GM18511 (cell line): Measurements from ENCODE around the gene SRPX.

Experiments
- ATAC-seq: cut with Tn5 transposase; IDR thresholded peaks from one replicate; pipeline ENCODE4 v1.9.1; 2021; ENCODE audit warnings: mild to moderate bottlenecking, moderate library complexity; ENCODE audit not compliant: unreplicated experiment

SRPX gene

DNA sequence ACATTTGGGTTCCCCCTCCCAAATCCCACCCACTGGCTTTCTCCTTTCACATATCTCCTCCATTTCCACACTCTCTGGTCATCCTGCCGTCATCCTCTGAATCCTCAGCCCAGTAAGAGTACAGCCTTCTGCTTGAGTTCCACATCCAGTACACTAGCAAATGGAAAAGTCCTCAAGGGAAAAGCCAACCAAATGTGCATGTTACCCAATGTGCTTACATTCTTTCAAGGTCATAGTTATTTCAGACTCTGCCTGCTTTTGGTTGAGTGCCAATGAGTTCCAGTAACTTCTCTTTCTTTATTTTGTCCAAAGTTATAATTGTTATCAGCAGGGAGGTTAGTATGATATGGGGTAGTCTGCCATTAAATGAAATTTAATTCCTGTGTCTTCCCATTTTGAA, 78.1 kb downstream of the SRPX start:
- no peak for ATAC-seq

DNA sequence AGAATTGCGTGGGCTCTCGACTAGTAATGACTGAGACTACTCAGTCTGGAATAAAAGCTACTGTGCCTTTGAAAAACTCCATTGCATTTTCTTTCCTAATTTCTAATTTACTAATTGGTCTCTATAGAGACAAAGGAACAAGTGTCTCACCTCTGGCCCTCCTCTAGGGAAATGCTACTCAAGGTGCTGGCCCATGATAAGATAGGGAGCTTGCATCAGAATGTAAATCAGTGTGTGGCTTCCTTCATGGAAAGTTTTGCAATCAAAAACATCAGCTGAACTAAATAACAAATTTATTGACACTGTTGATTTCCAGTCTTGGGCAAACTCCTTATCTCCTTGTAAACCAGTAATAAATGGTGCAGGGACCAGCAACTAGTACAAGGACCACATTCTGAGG, 81.8 kb downstream of the SRPX start:
- no peak for ATAC-seq

DNA sequence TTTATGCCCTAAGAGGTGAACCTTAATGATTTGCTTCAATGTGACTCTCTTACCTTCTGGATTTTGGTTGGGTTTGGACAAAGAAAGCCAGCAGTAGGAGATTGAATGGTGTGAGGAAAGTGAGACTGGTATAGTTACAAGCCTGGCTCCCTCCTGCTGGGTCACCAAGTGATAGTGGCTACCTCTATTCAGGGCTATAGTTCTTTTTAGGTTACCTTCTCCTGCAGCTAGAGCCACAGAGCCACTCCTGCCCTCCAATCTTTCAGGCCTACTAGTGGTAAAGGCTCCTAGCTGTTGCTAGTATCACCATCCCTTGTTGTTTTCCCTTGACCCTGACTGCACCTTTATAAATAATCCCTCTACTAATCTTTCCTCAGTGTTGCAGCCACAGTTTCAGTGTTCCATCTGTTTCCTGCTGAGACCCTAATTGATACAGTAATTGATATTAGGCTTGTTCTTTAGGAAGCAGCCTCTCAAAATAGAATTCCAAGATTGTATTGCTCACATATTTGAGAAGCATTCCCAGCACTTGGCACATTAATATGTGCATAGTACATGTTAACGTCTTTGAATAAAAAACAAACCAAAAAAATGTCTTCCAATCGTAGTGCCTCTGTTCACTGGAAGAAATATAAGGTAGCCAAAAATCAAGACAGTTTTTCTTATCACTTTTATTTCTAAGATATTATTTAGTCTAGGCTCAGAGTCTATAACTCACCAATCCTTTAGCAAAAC, 82.3 kb downstream of the SRPX start:
- no peak for ATAC-seq

DNA sequence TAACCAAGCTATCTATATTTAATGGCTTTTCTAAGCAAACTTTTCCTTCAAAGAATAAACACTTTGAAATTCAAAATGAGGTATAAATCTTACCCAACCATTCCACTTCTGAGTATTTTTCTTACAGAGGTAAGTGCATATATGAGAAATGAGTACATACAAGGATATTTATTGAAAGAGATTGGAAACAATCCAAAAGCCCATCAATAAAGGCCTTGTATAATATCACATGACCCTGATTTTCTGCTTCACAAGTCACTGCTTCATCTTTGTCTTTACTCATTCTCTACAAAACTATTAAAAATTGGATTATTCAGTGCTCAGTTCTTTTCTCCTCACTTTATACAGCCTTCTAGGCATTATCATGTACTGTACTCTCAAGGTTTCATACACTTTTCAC, 91.3 kb downstream of the SRPX start:
- no peak for ATAC-seq

DNA sequence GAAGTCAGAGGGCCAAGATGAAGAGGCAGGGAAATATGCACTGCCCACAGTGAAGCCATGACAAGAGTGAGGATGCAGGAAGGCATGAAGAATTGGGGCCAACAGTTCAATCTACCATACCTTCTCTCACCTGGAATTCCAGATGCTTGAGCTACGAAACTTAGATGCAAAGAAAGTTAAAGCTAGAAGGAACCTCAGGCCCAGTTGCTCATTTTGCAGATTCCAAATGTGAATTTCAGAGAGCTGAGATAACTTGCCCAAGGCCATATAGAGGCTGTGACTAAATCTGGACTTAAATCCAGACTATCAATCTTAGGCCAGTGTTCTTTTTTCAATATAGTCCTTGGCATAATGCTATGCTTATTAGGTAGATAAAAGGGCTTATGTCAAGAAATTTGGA, 92.7 kb downstream of the SRPX start:
- no peak for ATAC-seq

DNA sequence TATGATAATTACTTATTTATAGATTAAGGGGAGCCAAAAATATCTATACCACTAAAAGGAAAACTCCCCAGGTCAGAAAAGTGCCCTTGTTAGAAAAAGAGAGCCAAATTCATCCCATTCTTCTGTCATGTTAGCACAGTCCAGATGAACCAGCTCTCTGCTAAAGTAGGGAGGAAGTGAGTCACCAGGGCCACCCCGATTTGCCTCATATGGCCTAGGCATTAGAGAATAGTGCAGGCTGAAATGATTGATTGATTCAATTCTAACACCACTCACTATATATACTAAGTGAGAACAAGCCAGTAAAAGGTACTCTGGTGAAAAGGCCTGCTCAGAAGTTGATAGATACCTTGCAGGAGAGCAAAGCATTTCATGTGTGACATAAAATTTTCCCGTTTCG, 94.5 kb downstream of the SRPX start:
- ATAC-seq, result no peak

DNA sequence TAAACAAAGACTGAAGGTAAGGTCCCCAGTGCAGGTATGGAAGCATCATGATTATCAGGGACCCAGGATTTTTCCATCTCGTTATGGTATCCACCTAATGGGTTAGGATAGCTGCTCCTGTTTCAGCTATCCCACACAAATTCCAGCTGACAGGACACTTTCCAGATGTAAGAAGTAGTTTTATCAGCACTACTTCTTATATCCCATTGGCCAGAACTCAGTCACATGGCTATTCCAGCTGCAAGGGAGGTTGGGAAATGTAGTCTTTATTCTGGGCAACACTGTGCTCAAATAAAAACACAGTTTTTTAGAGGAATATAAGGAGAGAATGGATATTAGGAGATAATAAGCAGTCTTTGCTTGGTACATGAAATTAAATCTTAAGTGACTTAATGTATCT, 96.7 kb downstream of the SRPX start:
- ATAC-seq, result no peak

DNA sequence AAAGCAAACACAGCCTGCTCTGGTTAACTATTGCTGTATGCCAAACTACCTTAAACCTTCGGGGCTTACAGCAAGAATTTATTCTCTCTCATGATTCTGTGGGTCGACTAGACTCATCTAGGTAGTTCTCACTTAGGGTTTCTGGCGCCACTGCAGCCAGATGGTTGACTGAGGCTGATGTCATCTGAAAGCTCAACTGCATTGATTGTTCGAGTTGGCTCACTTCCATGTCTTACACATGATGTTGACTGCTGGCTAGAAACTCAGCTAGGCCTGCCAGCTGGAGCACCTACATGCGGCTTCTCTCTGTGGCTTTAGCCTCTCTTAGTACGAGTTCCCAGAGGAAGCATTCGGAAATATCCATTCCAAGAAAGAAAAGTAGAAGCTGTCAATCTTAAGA, 103.2 kb downstream of the SRPX start:
- no peak for ATAC-seq

DNA sequence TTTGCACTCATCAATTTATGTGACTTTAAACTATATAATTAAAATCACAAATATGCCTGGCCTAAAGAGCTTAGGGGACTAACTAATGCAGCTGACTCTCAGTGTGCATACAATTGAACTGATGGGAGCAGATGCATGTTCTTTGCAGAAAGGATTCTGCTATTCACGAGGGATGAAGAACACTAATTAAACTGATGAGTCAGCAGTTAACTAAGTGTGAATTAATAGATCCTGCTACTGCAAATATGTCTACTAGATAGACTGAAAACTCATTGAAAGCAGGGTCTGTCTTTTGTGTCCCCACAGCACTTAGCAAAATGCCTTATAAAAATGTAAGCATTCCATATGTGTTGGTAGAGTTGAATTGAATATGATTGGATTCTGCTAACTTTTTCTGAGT, 104.0 kb downstream of the SRPX start:
- no peak for ATAC-seq

DNA sequence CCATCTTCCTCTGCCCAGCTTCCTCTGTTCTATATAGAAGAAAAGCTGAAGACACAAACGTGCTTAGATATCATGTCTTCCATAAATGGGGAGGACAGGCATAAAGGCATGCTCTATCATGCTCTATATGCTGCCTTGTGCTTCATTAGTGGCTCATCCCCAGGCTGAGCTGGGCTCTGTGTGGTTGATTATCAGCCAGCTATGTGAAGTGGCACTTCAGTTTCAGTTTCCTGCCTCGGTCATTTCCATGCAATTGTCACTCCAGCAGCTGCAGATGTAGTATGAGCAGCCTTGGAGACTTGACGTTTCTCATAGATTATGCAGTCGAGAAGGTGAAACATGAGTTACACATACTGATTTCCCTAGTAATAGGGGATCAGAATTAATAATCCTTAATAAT, 108.1 kb downstream of the SRPX start:
- peak; percentile 80 for ATAC-seq

DNA sequence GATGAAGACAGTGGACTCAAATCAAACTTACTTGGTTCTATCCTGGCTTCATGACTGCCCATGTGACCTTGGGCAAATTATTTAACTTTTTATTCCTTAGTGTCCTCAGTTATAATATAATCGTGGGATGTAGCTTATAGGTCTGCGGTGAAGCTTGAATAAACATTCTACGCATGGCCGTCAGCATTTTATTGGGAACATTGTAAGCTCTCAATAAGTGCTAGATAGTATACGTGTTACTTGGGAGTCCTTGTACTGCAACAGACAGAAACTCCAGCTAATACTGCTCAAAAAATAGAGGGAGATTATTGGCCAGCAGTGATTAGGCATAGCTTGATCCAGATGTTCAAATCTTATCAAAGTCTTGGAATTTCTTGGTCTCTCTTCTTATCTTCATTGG, 109.5 kb downstream of the SRPX start:
- ATAC-seq, result no peak

DNA sequence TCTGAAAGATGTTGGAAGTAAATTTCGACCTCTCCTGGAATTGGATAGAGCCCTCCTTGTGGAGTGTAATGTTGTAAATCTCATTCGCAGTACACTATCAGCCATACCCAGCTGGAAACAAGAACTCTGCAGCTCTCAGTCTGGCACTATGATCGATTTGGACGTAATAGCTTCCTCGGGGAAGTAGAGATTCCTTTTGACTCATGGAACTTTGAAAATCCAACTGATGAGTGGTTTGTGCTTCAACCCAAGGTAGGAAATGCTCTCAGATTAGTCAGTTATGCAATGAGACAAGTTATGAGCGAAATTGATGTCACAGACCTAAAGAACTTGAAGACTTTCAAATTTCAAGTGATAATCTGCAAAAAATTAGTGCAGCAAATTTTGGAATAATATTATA, 110.4 kb downstream of the SRPX start:
- ATAC-seq, result no peak

DNA sequence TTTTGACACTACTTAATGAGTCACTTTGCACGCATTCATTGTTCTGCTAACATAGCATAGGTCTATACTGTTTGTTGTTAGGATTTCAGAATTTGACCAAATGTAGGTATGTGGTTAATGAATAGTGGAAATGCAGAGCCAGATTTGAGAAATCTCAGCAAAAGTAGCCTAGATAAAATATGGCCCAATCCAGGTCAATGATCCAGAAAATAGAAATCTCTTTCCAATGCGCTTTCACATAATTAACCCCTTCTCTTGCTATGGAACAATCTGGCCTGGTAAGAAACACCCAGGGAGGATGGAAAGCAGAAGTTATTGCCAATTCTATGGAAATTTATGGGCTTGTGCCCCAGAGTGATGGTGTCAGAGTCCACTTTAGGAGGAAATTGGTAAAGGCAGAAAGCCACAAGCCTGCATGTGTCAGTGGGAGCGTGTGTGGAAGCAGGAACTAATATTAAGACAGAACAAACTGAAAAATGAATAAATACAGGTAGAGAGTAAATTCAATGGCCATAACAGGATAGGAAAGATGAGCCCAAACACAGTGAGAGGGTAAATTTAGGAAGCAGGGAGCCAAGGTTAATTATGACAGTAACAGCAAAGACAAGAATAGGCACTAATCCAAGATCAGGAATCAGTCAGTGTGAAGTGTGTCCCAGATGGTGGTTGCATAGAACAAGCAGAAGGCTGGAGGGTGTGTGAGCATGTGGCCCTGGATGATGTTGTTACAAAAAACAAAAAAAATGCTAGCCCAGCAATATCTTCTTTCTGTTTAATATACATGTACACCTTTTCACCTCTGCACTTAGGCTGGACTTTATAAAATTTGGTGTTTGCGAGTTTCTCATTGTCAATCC, 111.4 kb downstream of the SRPX start:
- ATAC-seq, result no peak

DNA sequence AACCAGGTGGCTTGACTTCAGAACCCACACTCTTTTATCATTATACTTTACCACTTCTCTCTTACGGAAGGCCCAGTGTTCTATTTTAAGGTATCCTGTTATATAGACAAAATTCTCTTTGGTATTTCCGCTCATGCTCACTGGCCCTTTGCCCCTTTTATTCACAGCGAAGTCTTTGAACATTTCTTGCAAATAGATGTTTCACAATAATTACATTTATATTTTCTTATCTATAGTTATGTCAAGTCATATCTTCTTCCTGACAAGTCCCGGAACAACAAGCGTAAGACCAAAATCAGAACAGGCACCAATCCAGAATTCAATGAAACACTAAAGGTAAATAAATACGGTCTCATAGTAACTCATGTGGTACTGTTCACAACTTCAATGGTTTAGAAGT, 112.3 kb downstream of the SRPX start:
- no peak for ATAC-seq

DNA sequence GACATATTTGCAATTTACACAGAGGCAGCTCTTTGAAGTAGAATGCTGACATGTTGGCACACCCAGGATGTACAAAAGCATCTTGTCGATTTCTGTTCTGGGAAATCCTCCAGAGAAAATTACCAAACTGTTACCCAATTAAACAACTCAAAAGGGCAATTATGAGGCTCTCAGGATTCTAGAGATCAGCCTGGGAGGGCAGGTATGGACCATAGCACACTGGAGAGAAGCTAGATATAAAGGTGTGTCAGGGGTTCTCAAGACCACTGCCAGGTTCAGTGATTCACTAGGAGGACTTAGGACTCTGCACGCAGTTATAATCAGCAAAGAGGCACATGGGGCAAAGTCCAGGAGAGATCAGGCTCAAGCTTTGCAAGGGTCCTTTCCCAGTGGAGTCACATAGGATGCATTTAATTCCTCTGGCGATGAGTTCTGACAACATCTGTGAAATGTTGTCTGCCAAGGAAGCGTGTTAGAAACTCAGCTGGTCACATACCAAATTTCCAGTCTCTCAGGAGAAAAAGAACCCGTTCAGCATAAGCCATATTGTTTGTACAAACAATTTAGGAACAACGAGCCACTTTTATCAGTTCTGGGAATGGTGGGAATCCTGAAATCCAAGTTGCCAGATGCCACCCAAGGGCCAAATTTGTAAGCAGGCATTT, 113.5 kb downstream of the SRPX start:
- ATAC-seq, result no peak

DNA sequence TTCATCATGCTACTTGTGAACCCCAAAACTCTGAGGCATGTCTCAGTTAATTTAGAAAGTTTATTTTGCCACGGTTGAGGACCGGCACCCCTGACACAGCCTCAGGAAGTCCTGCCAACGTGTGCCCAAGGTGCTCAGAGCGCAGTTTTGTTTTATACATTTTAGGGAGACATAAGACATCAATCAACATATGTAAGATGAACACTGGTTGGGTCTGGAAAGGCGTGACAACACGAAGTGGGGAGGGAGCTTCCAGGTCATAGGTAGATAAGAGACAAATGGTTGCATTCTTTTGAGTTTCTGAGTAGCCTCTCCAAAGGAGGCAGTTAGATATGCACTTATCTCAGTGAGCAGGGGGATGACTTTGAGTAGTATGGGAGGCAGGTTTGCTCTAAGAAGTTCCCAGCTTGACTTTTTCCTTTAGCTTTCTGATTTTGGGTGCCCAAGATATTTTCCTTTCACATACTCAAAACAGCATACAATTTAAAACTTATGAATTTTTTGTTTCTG, 115.4 kb downstream of the SRPX start:
- no peak for ATAC-seq

DNA sequence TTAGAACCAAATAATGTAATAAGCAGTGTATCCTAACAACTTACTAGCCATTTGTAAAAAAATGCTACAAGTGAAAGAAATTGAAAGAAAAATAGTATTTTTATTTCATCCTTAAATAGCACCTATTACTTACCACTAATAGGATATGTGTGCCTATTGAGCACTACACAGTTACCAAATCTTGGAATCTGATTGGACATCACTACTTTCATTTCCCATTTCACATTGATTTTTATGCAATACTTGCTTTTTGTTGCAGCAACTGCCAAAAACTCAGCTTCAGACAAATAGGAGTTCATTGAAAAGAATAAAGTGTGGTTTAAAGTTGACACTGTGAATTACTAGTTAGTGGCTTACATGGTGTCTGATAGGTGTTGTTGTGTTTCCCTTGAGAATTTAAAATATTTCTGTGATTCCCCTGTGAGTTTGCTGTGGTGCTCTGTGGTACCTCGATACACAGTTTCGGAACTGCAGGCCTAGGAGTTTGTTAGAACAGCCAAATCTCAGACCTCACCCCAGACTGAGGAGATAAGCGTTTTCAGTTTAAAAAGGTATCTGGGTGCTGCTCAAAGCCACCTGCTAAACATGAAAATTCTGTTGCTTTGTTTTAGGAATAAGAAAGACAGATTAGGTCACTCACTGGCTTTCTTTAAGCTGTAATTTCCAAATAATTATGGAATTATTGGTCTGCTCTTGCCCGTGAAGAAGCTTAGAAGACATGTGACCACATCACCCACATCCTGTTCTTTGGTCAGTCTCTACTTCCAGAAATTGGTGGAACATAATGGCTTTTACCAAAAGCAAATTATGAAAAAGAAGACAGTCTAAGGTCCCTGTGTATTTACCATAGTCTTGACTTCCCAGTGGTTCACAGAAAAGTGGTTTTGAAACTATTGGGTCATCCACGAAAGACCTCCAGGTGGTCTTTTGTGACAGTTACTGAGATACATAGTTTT, 116.5 kb downstream of the SRPX start:
- ATAC-seq, result peak; percentile 82

DNA sequence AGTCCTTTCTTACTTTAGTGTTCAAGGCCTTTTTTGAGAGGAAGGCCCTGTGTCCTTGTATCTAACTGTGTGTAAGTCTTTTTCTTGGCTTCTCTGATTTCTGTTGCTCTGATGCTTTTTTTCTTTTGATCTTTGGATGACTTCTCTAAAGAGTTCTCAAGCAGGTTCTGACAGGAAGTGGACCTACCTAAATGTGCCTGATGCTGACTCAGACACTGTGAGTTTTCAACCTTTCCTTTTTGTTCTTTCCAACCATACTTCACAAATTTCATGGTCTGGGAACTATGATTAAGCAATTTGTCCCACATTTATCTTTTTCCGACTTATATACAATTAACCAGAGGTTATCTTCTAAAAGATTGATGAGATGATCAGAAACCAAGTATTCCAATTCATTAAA, 117.8 kb downstream of the SRPX start:
- no peak for ATAC-seq

DNA sequence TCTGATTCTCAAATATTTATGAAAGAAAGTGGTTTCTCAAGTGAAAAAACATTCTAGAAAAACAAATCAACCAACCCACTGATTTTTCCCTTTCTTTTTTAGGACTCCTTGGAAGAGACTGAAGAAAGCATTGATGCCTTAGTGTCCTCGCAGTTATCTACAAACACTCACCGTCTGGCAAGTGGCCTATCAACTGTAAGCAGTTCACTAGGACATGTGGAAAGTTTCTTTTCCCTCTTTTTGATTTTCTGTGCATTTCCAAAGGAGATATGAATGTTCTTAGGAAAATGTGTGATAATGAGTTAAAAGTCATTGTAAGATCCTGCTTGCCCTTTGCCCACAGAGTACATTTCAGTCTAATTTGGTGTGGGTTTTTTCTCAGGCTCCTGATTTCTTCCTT, 118.4 kb downstream of the SRPX start:
- ATAC-seq, result no peak

DNA sequence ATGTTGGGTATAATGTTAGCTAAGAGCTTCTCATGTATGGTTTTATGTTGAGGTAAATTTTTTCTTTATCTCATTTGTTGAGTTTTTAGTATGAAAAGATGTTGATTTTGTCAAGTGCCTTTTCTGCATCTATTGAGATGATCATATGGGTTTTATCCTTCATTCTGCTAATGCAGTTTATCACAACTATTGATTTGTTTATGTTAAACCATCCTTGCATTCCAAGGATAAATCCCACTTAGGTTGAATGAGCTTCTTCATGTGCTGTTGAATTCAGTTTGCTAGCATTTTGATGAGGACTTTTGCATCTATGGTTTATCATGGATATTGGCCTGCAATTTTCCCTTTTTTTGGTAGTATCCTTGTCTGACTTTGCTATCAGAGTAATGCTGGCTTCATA, 121.0 kb downstream of the SRPX start:
- ATAC-seq, result no peak
